OCI-LY1 (cell line): ENCODE measurements around the gene DUSP11.

ENCODE experiments used
- H2AFZ ChIP-seq: fragments of 200-600 bp; sonication (generic), shearing (Covaris generic); 2 replicates; pipeline ENCODE4 v1.6.0; 2014; ENCODE audit warnings: antibody characterized with exemption, mild to moderate bottlenecking, low read length
- H3F3A ChIP-seq: fragments of 200-600 bp; sonication (generic), shearing (Covaris generic); 2 replicates; pipeline ENCODE4 v1.6.0; 2014; ENCODE audit warnings: mild to moderate bottlenecking, antibody characterized with exemption, low read length, moderate library complexity; ENCODE audit not compliant: insufficient read depth
- H3K27ac ChIP-seq: fragments of 200-600 bp; sonication (generic); 2 replicates; pipeline ENCODE4 v1.5.1; 2014; ENCODE audit warnings: low read length, mixed run types, mild to moderate bottlenecking, low read depth; ENCODE audit not compliant: poor library complexity, severe bottlenecking
- H3K27me3 ChIP-seq: fragments of 200-600 bp; sonication (generic); 2 replicates; pipeline ENCODE4 v1.6.0; 2014; ENCODE audit warnings: antibody characterized with exemption, mild to moderate bottlenecking, low read length, moderate library complexity; ENCODE audit not compliant: insufficient read depth
- H3K36me3 ChIP-seq: fragments of 200-600 bp; sonication (generic); 2 replicates; pipeline ENCODE4 v1.6.1; 2014; ENCODE audit warnings: mild to moderate bottlenecking, antibody characterized with exemption, low read length, moderate library complexity, mixed read lengths; ENCODE audit not compliant: insufficient read depth
- H3K4me1 ChIP-seq: fragments of 200-600 bp; sonication (generic); 2 replicates; pipeline ENCODE4 v1.5.1; 2014; ENCODE audit warnings: mild to moderate bottlenecking, low read length, moderate library complexity; ENCODE audit not compliant: insufficient read depth, severe bottlenecking
- H3K4me2 ChIP-seq: fragments of 200-600 bp; sonication (generic), shearing (Covaris generic); 2 replicates; pipeline ENCODE4 v1.6.1; 2014; ENCODE audit warnings: low read length
- H3K4me3 ChIP-seq: fragments of 200-600 bp; sonication (generic); 2 replicates; pipeline ENCODE4 v1.5.1; 2014; ENCODE audit warnings: low read length, low read depth, mild to moderate bottlenecking, mixed read lengths; ENCODE audit not compliant: poor library complexity, severe bottlenecking
- H3K79me2 ChIP-seq: fragments of 200-600 bp; shearing (Covaris generic); 2 replicates; pipeline ENCODE4 v1.6.1; 2016; ENCODE audit warnings: mixed run types, low read length, mixed read lengths; ENCODE audit not compliant: insufficient read depth
- H3K9ac ChIP-seq: fragments of 200-600 bp; sonication (generic), shearing (Covaris generic); 2 replicates; pipeline ENCODE4 v1.6.1; 2014; ENCODE audit warnings: mild to moderate bottlenecking, low read length, mixed read lengths
- H3K9me2 ChIP-seq: fragments of 200-600 bp; sonication (generic), shearing (Covaris generic); 2 replicates; pipeline ENCODE4 v1.6.1; 2014; ENCODE audit warnings: low read depth, mild to moderate bottlenecking, low read length, mixed read lengths
- H3K9me3 ChIP-seq: fragments of 200-600 bp; shearing (Covaris generic); 2 replicates; pipeline ENCODE4 v1.6.1; 2014; ENCODE audit warnings: low read length, mixed read lengths
- H4K20me1 ChIP-seq: fragments of 200-600 bp; sonication (generic), shearing (Covaris generic); 2 replicates; pipeline ENCODE4 v1.6.0; 2016; ENCODE audit warnings: mild to moderate bottlenecking, low read length; ENCODE audit not compliant: insufficient read depth
- EZH2 ChIP-seq: fragments of 200-600 bp; sonication (generic), shearing (Covaris generic); IDR thresholded peaks from 2 replicates; pipeline ENCODE4 v1.8.0; 2017; ENCODE audit warnings: borderline replicate concordance, mixed run types, mild to moderate bottlenecking, antibody characterized with exemption, low read length, moderate library complexity, mixed read lengths
- TF ChIP-seq, protein P1 (sequence below): fragments of 200-600 bp; sonication (generic), shearing (Covaris generic); IDR thresholded peaks from 2 replicates; pipeline ENCODE4 v1.5.1; 2017; ENCODE audit warnings: mild to moderate bottlenecking, antibody characterized with exemption, low read length, moderate library complexity, mixed read lengths

Gene DUSP11

DNA sequence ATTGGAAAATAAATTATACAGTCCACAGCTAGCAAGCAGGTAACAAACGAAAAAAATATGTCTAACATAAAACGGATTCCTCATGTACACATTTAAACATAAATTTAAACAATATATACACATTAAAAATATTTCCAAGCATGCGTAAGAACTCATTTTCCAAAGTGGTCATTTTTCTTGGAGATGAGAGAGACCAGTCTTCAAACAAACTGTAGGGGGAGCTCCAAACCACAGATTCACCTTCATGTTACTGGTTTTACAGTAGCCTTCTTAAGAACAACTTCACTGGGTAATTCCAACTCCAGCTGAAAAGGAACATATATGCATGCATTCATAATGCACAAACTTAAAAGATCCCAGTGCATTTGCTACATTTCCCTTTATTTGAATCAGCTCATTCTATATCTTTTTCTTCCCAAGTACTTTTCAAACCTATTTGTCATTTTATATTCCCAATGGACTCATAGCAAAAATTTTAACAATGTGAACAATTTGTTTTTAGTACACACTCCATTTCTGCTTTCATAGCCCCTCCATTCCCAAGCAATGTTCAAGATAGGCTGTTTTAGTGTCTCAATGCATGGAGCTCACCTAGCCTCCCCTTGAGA lies 44.1 kb upstream of the DUSP11 start:
- H3K79me2 ChIP-seq: no peaks in the 10 kb centered on the region
- H3K9me2 ChIP-seq: no peaks in the 10 kb centered on the region
- H3K4me1 ChIP-seq: peaks cover 32% of the 10 kb centered on the region
- no peaks in the 10 kb centered on the region for H3K27me3 ChIP-seq
- no peak overlapping the region for H3K4me2 ChIP-seq
- H2AFZ ChIP-seq: no peak overlapping the region
- TF ChIP-seq, protein P1, sequence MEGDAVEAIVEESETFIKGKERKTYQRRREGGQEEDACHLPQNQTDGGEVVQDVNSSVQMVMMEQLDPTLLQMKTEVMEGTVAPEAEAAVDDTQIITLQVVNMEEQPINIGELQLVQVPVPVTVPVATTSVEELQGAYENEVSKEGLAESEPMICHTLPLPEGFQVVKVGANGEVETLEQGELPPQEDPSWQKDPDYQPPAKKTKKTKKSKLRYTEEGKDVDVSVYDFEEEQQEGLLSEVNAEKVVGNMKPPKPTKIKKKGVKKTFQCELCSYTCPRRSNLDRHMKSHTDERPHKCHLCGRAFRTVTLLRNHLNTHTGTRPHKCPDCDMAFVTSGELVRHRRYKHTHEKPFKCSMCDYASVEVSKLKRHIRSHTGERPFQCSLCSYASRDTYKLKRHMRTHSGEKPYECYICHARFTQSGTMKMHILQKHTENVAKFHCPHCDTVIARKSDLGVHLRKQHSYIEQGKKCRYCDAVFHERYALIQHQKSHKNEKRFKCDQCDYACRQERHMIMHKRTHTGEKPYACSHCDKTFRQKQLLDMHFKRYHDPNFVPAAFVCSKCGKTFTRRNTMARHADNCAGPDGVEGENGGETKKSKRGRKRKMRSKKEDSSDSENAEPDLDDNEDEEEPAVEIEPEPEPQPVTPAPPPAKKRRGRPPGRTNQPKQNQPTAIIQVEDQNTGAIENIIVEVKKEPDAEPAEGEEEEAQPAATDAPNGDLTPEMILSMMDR: peak; percentile 83
- TF ChIP-seq EZH2: no peak
- H3F3A ChIP-seq: no peaks in the 10 kb centered on the region
- no peak overlapping the region for H3K9ac ChIP-seq
- no peaks in the 10 kb centered on the region for H3K36me3 ChIP-seq
- H3K4me3 ChIP-seq: no peak overlapping the region
- H3K27ac ChIP-seq: no peak overlapping the region
- no peaks in the 10 kb centered on the region for H4K20me1 ChIP-seq
- no peaks in the 10 kb centered on the region for H3K9me3 ChIP-seq

DNA sequence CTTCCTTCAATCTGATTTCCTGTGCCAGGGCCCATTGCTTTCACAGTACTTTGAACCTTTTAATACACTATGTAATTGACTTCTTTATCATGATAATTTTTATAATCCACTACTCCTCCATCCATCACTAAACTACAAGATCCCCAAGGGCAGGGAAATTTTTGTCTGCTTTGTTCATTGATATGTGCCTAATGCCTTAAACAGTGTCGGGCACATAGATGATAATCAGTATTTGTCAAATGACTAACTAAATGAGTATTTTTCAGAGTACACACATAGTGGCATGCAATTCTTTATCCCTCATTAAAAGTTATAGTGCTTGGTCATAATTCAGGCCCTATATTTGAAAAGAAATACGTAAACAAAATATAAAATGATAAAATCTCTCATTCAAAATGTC lies 43.5 kb upstream of the DUSP11 start:
- TF ChIP-seq, protein P1: no peak
- no peak for TF ChIP-seq EZH2
- Histone ChIP-seq H3K9me3 (no peaks in the 10 kb centered on the region), H3K36me3 (no peaks in the 10 kb centered on the region), H3K4me2 (no peak overlapping the region), H3K27me3 (no peaks in the 10 kb centered on the region), H3K9me2 (no peaks in the 10 kb centered on the region), H2AFZ (no peak overlapping the region), H3K79me2 (no peaks in the 10 kb centered on the region), H3K4me3 (no peak overlapping the region), H4K20me1 (no peaks in the 10 kb centered on the region), H3K9ac (no peak overlapping the region), H3F3A (no peaks in the 10 kb centered on the region), H3K4me1 (peaks cover 32% of the 10 kb centered on the region), H3K27ac (no peak overlapping the region)

DNA sequence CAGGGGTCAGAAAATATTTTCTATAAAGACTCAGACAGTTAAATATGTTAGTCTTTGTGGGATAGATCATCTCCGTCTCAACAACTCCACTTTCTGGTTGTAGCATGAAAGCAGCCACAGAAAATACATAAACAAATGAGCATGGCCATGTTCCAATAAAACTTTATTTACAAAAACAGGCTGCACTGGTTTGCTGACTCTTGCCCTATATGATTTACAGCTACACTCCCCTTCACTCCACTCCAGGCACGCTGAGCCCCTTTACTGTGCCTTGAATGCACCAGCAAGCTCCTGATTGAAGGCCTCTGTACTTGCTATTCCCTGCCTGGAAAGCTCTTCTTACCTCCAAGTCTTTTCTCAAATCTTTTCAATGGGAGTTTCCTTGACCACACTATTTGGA lies 43.1 kb upstream of the DUSP11 start:
- H3K4me2 ChIP-seq: peak overlapping the region; percentile 0; the same call in 1 of the 2 replicates
- no peak overlapping the region for H3K4me3 ChIP-seq
- TF ChIP-seq, protein P1: no peak
- TF ChIP-seq EZH2: no peak
- no peaks in the 10 kb centered on the region for H3K9me2 ChIP-seq
- H2AFZ ChIP-seq: no peak overlapping the region
- H3K9me3 ChIP-seq: no peaks in the 10 kb centered on the region
- H3K27ac ChIP-seq: no peak overlapping the region
- H3F3A ChIP-seq: no peaks in the 10 kb centered on the region
- H3K4me1 ChIP-seq: peaks cover 28% of the 10 kb centered on the region
- H3K9ac ChIP-seq: no peak overlapping the region
- H3K36me3 ChIP-seq: no peaks in the 10 kb centered on the region
- no peaks in the 10 kb centered on the region for H3K79me2 ChIP-seq
- no peaks in the 10 kb centered on the region for H4K20me1 ChIP-seq
- no peaks in the 10 kb centered on the region for H3K27me3 ChIP-seq
